Gastroesophageal sphincter (tissue), 3 donors: ENCODE data around the gene THY1.

Experiments used
- CTCF ChIP-seq, 4 experiments: fragments of 200-600 bp in 2 of 4; fragments of 450-650 bp in 2 of 4; sonication (generic) in 1 of 4; IDR thresholded peaks; one replicate each; pipeline ENCODE4 v1.5.1; 2017 to 2019; ENCODE audit warnings: antibody characterized with exemption in 4 of 4, mild to moderate bottlenecking in 2 of 4, moderate library complexity in 2 of 4
- POLR2A ChIP-seq, 2 donors: fragments of 450-650 bp; IDR thresholded peaks; one replicate each; pipeline ENCODE4 v1.6.1; 2017; ENCODE audit warnings: antibody characterized with exemption in 2 of 2, mild to moderate bottlenecking in 2 of 2, moderate library complexity in 1 of 2

DNA sequence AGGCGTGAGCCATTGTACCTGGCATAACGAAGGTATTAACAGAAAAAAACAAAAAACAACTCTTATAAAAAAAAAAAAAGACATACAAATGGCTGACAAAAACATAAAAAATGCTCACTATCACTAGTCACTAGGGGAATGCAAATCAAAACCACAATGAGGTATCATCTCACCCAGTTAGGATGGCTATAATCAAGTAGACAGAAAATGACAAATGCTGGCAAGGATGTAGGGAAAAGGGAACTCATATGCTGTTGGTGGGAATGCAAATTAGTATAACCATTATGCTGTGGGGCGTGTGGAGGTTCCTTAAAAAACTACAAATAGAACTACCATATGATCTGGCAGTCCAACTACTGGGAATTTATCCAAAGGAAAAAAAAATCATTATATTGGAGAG, 17.0 kb downstream of the THY1 start:
- TF ChIP-seq CTCF (IDR thresholded peaks at IDR 0.05): no peak
- no peak for TF ChIP-seq POLR2A (IDR thresholded peaks at IDR 0.05)
